G401.6 (cell line): ENCODE data around the gene ITPK1.
"Not testable (repeated sequence)": the region's sequence is repeated elsewhere in the genome, so short reads cannot be mapped to it uniquely, and the experiment has no call there.

Experiments used
- FAIRE-seq: peaks from 2 replicates; lab custom pipeline; 2012; peaks lifted over from hg19 to GRCh38; lab: Jason Lieb, UNC

ITPK1 gene

DNA sequence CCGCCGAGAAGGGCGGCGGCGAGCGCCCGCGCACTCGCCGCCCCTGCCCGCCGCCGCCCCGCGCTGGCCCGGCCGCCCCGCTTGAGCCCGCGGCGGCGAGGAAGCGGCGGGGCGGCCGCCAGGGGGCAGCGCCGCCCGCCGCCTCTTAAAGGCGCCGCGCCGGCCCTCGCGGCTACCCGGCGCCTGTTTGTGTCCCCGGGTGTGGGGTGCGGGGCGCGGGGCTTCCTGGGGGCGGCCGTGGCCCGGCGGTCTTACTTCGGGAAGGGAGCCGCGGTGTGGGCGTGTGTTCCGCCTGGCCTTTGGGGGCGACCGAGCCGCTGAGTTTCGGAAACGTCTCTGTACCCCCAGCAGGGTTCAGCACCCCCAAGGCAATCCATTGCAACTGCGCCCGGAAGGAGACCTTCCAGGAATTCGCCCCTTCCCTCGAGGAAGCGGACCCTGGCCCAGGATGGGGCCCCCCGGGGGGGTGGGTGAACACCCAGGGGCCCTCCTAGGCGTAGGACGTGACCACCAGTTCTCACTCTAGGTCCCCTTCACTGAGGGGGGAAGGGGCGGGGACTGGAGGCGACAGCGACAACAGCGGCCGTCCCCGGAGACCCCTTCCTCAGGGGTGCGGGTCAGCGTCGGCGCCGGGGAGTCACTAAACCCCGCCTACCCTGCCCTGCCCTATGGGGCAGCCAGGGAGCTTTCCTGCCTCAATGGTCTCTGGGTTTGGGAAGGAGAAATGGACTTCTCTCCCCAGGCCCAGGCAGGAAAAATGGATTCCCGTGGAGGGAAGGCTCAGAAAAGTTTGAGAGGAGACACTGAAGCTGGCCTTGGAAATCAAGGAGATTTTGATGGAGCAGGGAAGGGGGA is at the start of gene ITPK1:
ITPK1 (minus strand) TSS at position 105 of the 855 bp plus-strand sequence. CDS start 762 bp downstream, outside the sequence.
- no peak for FAIRE-seq

DNA sequence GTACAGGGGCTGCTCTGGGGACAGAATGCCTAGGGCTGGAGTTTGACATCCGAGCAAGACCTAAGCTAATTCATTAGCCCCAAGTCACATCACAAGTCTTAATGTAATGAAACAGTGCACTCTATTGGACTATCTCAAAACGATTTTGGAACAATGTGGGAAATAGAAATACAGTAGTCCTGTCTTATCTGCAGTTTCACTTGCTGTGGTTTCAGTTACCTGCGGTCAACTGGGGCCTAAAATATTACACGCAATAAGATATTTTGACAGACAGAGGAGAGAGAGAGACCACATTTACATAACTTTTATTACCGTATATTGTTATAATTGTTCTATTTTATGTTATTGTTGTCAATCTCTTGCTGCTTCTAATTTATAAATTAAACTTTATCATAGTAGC is 47.8 kb upstream of the ITPK1 start:
- FAIRE-seq, result no peak

DNA sequence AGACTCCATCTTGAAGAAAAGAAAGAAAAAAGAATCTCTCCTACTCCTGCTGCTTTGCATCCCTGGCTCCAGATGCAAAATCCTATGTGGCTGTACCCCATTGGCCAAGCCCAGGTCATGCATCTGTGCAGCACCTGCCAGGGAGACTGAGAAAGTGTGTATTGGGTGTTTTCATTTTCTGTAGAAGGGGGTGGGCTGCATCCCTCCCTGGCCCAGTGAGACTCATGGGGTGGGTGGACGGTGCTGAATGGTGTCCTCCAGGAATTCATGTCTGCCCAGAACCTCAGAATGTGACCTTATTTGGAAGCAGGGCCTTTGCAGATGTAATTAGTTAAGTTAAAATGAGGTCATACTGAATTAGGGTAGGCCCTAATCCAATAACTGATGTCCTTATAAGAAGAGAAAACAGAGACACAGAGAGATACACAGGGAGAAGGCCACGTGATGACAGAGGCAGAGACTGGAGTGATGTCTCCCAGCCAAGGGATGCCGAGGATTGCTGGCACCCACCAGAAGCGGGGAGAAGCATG is 45.8 kb upstream of the ITPK1 start:
- no peak for FAIRE-seq

DNA sequence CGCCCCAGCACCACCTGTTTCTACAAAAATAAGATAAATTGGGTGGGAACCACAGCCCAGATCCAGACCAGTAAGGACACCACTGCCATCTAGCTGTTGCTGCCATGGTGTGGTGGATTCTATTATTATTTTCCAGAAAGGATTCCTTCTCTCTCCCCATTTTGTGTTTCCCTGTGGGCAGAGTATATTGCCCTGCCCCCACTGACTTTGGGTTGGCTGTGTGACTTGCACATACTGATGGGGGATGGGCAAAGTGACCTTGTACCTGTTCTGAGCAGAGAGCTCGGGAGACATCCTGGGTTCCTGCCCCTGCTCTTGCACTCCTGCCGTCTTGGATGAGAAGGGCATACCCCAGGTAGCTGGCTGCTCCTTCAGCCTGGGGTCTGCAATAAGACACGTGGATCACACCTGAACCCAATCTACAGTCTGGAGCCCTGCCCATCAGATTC is 44.7 kb upstream of the ITPK1 start:
- no peak for FAIRE-seq

DNA sequence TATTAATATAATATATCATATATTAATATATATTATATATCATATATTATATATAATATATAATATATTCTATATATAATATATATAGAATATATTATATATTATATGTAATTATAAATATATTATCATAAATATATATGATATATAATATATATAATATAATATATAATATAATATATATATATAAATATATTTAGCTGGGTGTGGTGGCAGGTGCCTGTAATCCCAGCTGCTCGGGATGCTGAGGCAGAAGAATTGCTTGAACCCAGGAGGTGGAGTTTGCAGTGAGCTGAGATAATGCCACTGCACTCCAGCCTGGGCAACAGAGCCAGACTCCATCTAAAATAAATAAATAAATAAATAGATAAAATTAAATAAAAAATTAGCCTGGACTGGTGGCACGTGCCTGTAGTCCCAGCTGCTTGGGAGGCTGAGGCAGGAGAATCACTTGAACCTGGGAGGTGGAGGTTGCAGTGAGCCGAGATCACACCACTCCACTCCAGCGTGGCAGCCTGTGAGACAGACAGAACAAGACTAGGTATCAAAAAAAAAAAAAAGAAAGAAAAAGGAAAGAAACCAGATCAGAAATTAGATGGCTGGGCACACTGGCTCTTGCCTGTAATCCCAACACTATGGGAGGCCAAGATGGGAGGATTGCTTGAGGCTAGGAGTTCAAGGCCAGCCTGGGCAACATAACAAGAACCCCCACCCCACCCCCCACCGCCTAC is 44.1 kb upstream of the ITPK1 start:
- FAIRE-seq, result not testable (repeated sequence)

DNA sequence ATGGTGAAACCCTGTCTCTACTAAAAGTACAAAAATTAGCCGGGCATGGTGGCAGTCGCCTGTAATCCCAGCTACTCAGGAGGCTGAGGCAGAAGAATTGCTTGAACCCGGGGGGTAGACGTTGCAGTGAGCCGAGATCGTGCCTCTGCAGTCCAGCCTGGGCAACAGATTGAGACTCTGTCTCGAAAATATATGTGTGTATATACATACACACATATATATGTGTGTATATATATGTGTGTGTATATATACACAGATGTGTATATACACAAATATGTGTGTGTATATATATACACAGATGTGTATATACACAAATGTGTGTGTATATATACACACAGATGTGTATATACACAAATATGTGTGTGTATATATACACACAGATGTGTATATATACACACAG is 42.6 kb upstream of the ITPK1 start:
- FAIRE-seq, result not testable (repeated sequence)

DNA sequence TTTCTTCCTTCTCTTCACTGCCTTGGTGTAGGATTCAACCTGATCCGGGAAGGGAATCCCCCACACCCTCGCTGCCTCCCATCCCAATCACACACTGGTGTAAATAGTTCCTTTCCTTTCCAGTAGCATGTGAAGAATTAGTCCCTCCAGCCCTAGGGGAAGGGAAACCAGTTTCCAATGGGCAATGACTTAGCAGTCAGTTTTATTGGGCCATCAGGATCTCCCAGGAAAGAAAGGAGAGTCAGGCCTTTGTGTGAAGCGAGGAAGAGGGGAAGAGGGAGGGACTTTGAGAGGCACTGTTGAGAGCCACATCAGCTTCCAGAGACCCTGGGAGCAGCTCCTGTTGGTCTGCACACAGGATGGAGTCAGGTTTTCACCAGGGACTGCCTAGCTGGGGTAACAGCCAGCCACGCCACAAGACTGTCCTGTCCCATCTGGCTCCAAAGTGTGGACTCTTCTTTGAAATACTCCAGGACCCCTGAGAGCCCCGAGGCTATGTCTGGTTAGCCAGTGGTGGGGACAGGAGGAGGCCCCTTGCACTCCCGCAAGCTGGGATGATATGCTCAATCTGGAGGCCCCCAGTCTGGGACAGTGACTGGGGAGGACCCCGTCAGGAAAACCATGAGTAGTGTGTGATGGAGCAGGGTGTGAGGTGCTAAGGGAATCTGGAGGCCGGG is 41.1 kb upstream of the ITPK1 start:
- no peak for FAIRE-seq

DNA sequence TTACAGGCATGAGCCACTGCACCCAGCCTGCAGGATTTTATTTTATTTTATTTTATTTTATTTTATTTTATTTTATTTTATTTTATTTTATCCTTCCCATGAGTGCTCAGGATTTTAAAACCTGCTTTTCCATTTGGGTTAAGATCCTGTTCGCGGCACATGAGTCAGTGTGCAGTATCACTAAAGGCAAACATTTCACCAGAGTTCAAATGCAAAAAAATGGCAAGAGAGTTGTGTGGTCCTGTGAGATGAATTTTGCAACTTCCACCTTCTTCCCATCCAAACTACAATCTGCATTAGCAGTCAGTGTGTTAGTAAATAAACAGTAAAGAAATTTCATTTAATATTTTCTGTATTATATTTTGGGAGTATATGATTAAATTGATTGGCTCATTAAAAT is 39.9 kb upstream of the ITPK1 start:
- no peak for FAIRE-seq

DNA sequence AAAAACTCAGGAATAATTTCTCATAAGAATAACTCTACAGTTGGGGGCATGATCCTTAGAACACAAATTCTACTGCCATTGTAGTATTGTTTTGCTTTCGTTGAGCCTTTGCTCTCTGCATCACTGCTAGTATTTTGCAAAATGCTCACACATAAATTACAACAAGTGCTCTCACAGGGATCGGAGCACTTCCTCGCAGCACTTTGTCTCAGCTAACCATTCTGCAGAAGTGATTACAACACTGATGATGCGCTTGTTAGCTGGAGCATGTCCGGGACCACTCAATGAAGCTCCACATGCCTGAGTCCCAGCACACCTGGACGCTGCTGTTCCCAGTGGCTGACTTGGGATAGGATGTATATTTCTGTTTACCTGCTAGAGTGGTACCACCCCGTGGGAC is 37.4 kb upstream of the ITPK1 start:
- FAIRE-seq, result no peak

DNA sequence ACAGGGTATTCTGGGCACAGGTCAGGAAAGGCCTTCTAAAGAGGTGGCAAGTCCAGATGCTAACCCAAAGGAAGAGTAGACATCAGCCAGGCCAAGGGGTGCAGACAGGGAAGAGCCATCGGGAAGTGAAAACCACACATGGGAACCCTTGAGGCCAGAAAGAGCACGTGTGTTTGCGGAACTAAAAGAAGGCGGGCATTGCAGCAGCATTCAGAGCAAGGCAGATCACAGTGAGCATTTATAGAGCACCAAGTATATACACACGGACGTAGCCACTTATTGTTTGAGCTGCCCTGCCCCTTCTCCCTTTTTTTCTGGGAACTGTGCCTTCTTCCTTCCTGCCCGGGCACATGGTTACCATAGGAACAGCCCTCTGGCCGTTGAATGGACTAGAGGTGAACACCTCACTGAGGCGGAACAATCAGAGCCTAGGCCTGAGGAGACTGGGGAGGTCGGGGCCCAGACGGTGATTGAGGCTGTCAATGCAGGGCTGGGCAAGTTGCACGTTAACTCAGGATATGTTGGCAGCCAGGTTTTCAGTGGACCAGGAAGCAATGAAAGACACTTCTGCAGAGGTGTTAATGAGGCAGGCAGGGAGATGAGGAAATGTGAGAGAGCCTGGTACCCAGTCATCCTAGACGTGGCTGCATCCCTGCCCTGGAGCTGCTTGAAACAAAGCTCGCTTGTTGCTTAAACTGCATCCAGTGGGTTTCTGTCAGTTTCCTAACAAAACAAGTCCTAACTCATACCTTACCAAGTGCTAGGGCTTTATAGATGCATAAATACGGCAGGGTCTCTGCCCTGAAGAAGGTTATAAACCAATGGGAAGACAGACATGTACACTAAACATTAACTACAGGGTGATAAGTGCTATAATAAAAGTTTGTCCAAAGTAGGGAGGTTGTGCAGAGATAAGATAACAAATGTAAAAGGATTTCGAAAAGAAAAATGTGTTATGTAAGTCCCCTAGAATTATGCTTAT is 34.8 kb upstream of the ITPK1 start:
- no peak for FAIRE-seq

DNA sequence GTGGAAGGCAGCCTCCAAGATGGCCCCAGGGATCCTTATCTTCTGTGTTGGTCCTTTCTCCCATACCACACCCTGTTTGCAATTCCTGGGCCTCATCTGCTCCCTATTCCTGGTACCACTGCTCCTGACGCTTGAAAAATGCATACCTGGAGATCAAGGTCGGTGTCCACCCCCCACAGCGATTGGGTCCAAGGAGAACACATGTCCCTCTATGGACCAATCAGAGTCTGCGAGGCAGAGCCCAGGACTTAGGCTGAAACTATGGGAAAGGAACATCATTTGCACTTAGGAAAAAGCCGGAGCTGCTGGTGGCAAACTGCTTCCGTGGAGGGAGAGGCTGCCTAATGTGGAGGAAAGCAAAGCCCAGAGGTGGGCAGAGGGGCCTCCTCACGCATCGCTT is 33.3 kb upstream of the ITPK1 start:
- FAIRE-seq, result no peak

DNA sequence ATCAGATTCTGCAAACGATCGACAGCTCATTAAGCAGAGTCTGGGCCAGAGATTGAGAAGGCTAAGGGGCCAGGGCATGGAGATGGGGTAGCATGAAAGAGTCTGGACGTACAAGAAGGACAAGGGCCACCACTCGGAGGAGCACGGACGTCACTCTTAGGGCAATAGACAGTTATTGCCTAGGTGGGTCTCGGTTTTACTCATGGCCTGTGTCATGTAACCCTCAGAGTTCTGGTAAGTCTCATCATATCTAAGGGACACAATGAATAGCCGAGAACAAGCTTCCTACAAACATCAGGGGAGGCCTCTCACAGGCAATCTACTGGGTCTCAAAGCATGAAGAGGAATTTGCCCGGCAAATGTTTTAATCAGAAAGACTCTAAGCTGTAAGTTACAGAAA is 30.4 kb upstream of the ITPK1 start:
- no peak for FAIRE-seq

DNA sequence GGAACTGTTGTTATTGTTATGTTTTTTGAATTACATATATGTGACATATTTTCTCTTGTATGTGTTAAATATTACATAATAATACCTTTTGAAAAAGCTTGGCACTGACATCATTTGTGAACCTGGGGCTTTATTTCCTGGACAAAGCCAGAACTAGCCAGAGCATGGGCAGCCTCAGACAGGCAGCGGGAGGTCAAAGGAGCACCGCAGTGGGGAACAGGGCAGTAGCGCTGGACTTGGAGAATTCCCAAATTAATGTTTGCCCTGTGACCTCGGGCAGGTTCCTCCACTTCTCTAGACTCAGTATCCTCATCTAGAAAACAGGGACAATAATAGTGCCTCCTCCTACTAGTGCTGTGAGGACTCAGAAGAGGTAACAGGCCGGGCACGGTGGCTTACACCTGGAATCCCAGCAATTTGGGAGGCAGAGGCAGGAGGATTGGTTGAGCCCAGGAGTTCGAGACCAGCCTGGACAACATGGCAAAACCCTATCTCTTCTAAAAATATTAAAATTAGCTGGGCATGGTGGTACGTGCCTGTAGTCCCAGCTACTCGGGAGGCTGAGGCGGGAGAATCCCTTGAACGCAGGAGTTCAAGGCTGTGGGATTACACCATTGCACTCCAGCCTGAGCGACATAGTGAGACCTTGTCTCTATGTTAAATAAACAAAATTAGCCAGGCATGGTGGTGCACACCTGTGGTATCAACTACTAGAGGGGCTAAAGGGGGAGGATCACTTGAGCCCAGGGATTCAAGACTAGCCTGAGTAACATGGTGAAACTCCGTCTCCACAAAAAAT is 27.3 kb upstream of the ITPK1 start:
- no peak for FAIRE-seq

DNA sequence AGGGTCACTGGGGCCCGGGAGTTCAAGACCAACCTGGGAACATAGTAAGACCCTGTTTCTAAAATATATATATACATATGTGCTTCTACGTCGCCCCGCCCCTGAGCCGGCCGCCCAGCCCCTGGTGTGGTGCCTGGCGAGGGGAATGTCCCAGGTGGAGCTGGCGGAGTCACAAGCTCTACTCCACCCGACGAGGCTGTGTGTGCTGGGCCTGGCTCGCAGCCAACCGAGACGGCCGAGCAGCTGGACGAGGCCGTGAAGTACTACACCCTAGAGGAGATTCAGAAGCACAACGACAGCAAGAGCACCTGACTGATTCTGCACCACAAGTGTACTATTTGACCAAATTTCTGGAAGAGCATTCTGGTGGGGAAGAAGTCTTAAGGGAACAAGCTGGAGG is 22.1 kb upstream of the ITPK1 start:
- no peak for FAIRE-seq

DNA sequence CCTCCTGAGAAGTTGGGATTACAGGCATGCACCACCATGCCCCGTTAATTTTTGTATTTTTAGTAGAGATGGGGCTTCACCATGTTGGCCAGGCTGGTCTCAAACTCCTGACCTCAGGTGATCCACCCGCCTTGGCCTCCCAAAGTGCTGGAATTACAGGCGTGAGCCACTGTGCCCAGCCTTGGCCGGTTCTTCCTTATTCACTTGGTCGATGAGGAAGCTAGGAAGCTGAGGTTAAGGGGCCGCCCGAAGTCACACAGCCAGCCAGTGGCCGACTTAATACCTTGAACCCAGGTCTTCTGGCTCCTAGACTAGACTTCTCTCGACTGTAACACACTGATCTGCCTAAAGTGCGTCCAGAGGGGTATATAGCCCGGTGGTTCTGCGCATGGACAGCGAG is 20.8 kb upstream of the ITPK1 start:
- not testable (repeated sequence) for FAIRE-seq

DNA sequence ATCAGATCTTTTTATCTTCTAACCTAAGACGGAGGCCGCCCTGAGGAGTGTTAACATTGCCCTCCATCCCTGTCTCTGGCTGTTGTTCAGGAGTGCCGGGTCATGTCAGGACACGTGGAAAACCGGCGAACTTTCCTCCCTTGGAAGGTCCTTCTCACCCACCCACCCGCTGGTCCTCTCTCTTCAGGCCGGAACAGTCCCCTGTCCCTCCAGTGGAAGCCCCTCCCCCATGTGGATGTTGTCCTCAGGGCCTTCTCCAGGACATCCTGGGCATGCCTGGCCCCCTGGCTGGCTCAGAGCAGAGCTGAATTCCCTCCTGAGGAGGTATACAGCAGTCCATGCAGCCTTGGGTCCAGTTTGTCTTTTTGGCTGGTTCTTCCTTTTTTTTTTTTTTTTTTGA is 20.3 kb upstream of the ITPK1 start:
- FAIRE-seq, result no peak

DNA sequence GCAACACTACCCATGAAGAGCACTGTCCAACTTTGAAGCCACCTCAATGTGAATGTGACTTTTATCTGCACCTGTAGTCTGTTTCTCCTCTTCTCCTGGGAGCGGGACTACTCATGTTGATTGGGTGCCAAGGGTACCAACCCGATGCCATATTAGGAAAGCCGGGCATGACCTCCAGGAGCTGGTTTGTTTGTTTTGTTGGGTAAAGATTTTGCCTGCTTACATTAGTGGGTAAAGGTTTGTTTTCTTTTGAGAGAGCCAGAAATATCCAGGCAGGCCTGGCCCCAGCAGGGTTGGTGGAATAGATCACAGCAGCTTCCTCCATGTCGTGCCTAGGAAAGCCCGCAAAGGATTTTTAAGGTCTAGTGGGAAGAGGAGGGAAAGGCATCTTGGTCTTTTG is 19.7 kb upstream of the ITPK1 start:
- FAIRE-seq, result no peak

DNA sequence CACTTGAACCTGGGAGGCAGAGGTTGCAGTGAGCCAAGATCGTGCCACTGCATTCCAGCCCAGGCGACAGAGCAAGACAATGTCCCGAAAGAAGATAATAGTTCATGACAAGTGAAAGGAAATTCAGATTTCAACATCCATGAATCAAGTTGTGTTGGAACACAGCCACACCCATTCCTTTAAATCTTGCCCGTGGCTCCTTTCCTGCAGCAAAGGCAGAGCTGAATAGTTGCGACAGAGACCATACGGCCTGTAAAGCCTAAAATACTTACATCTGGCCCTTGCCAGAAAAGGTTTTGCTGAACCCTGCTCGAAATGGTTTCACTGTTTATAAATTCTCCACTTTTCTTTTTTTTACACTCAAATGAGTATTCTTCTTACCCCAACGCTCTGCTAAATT is 17.7 kb upstream of the ITPK1 start:
- no peak for FAIRE-seq

DNA sequence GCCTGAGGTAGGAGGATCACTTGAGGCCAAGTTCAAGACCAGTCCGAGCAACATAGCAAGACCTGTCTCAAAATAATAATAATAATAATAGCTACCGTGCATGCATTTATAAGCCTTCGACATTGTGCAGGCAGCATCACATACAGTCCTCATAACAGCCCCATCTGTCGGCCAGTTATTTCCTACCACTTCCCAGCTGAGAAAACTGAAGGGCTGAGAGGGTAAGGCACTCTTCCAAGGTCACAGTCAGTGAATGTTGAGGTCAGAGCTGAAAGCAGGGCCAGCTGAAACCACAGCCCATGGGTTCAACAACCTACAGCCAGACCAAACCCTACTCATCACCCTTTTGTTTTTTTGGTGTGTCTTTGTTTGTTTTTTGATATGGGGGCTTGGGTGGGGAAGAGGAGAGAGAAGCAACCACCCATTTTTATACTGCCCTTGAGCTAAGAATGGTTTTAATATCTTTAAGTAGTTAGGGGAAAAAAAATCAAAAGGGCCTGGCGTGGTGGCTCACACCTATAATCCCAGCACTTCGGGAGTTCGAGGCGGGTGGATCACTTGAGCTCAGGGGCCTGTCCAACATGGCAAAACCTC is 16.8 kb upstream of the ITPK1 start:
- FAIRE-seq, result peak; percentile 55

DNA sequence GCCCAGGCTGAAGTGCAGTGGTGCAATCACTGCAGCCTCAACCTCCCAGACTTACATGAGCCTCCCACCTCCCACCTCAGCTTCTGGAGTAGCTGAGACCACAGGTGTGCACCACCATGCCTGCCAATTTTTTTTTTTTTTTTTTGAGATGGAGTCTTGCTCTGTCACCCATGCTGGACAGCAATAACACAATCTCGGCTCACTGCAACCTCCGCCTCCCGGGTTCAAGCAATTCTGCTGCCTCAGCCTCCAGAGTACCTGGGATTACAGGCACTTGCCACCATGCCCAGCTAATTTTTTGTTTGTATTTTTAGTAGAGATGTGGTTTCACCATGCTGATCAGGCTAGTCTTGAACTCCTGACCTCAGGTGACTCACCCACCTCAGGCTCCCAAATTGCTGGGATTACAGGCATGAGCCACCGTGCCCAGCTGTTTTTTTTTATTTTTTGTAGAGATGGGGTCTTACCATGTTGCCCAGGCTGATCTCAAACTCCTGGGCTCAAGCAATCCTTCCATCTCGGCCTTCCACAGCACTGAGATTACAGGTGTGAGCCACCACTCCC is 15.6 kb upstream of the ITPK1 start:
- FAIRE-seq, result not testable (repeated sequence)
